CD4-positive, alpha-beta memory T cell (primary cell): ENCODE data around the gene BCAS4. TPM values are rescaled to one million over a fixed set of nuclear protein-coding genes. Genes with fewer than 3 reads are reported as not detected.
A peak's percentile ranks its signal among the peaks of the same experiment; 100 is the strongest.

Experiments
- CTCF ChIA-PET: fragments of 350-600 bp; sonication (Branson Sonifier 250); formaldehyde crosslinking; loops from one replicate; lab custom pipeline; 2021; ENCODE audit warnings: inconsistent platforms; ENCODE audit not compliant: partially characterized antibody; lab: Charles Lee
- POLR2A ChIA-PET: fragments of 350-600 bp; sonication (Branson Sonifier 250); formaldehyde crosslinking; loops from one replicate; lab custom pipeline; 2021; ENCODE audit not compliant: partially characterized antibody; lab: Charles Lee
- DNase-seq, 5 donors: peaks; one replicate each; pipeline versions ENCODE4 v3.0.0 to v3.0.0-alpha.2; 2020 to 2022; ENCODE audit warnings: mixed read lengths in 1 of 5
- H3K27ac ChIP-seq: one replicate; pipeline ENCODE4 v1.7.0; 2013; ENCODE audit warnings: low read depth, low read length
- H3K27me3 ChIP-seq: 2 replicates; pipeline ENCODE4 v1.7.0; 2013; ENCODE audit warnings: mild to moderate bottlenecking, low read length, moderate library complexity; ENCODE audit not compliant: insufficient read depth
- H3K36me3 ChIP-seq: 2 replicates; pipeline ENCODE4 v1.7.0; 2013; ENCODE audit warnings: mild to moderate bottlenecking, low read length, moderate library complexity; ENCODE audit not compliant: insufficient read depth
- H3K4me1 ChIP-seq: 2 replicates; pipeline ENCODE4 v1.7.0; 2013; ENCODE audit warnings: mild to moderate bottlenecking, low read length, moderate library complexity; ENCODE audit not compliant: insufficient read depth
- H3K4me3 ChIP-seq, 2 donors: one replicate each; pipeline ENCODE4 v1.7.0; 2013; ENCODE audit warnings: low read length in 2 of 2, mild to moderate bottlenecking in 1 of 2
- H3K9me3 ChIP-seq, 2 donors: one replicate each; pipeline ENCODE4 v1.7.0; 2013; ENCODE audit warnings: low read length in 2 of 2, control low read depth in 1 of 2; ENCODE audit not compliant: control insufficient read depth in 1 of 2
- H3K27ac Mint-ChIP-seq, 7 donors: one replicate each; pipeline ENCODE4 v1.8.0; 2020 to 2021; ENCODE audit warnings: mixed read lengths in 7 of 7, mild to moderate bottlenecking in 6 of 7, inconsistent platforms in 3 of 7, moderate library complexity in 3 of 7
- H3K27me3 Mint-ChIP-seq, 2 donors: one replicate each; pipeline ENCODE4 v1.8.0; 2020 to 2021; ENCODE audit warnings: mixed read lengths in 2 of 2
- H3K36me3 Mint-ChIP-seq, 2 donors: one replicate each; pipeline ENCODE4 v1.8.0; 2020 to 2021; ENCODE audit warnings: mixed read lengths in 2 of 2, inconsistent platforms in 1 of 2, mild to moderate bottlenecking in 1 of 2
- H3K4me1 Mint-ChIP-seq, 4 donors: one replicate each; pipeline ENCODE4 v1.8.0; 2020 to 2021; ENCODE audit warnings: mixed read lengths in 4 of 4, mild to moderate bottlenecking in 1 of 4
- H3K4me3 Mint-ChIP-seq, 8 donors: one replicate each; pipeline ENCODE4 v1.8.0; 2020 to 2021; ENCODE audit warnings: mixed read lengths in 8 of 8, mild to moderate bottlenecking in 7 of 8, moderate library complexity in 6 of 8, inconsistent platforms in 3 of 8
- H3K9me3 Mint-ChIP-seq, 8 donors: one replicate each; pipeline ENCODE4 v1.8.0; 2020 to 2021; ENCODE audit warnings: mixed read lengths in 8 of 8, mild to moderate bottlenecking in 5 of 8, inconsistent platforms in 3 of 8, moderate library complexity in 1 of 8
- intact Hi-C: fragments of 100-400 bp; cut with micrococcal nuclease; formaldehyde crosslinking; loops from one replicate; pipeline ENCODE4 v1.15.1; 2023
- polyA plus RNA-seq, 2 donors: library from polyadenylated mRNA; unstranded; fragments of 300-500 nt; fragmentation: Illumina TruSeq; gene quantifications; one replicate each; pipeline ENCODE4 v1.2.3, GENCODE V29; 2021
- total RNA-seq, 2 experiments: library from RNA; stranded (reverse); gene quantifications; one replicate each; pipeline ENCODE4 v1.2.3, GENCODE V29; 2021

BCAS4 gene
- total and polyA plus RNA-seq, 4 experiments from 2014 or later: 10.8 to 17.8 (median 16.1) TPM

- Histone ChIP-seq H3K36me3 (no peaks in the 10 kb centered on the region), H3K9me3 (no peaks in the 10 kb centered on the region), H3K27me3 (no peaks in the 10 kb centered on the region), H3K27ac (no peak overlapping the region), H3K4me1 (no peaks in the 10 kb centered on the region), H3K4me3 (no peak overlapping the region)
- no peak for DNase-seq
- Mint-ChIP-seq H3K4me1 (no peaks in the 10 kb centered on the region), H3K9me3 (no peaks in the 10 kb centered on the region), H3K27ac (no peak overlapping the region), H3K4me3 (no peak overlapping the region), H3K36me3 (no peaks in the 10 kb centered on the region), H3K27me3 (no peaks in the 10 kb centered on the region)
- intact Hi-C loops: no loop called here
- POLR2A ChIA-PET: no interaction called here
- CTCF ChIA-PET: no interaction called here
These were observed 70.7 kb downstream of the BCAS4 start for GRCh38 chr20:50865591-50865990.

GRCh38 chr20:50866036-50866685 lies 71.3 kb downstream of the BCAS4 start:
- POLR2A ChIA-PET: no interaction called here
- CTCF ChIA-PET: no interaction called here

GRCh38 chr20:50866831-50867230 lies 72.0 kb downstream of the BCAS4 start:
- intact Hi-C loops: no loop called here
- H3K27me3 ChIP-seq: no peaks in the 10 kb centered on the region
- Mint-ChIP-seq H3K27ac (no peak overlapping the region), H3K9me3 (no peaks in the 10 kb centered on the region), H3K4me3 (no peak overlapping the region), H3K4me1 (no peaks in the 10 kb centered on the region), H3K36me3 (no peaks in the 10 kb centered on the region), H3K27me3 (no peaks in the 10 kb centered on the region)
- H3K4me1 ChIP-seq: no peaks in the 10 kb centered on the region
- no peak overlapping the region for H3K4me3 ChIP-seq
- ChIA-PET CTCF (interaction anchor here (0.9 kb wide), 1 partner anchor 78 kb away, joined by 3 read pairs; no protein-coding TSS in a partner anchor), POLR2A (no interaction called here)
- H3K9me3 ChIP-seq: no peaks in the 10 kb centered on the region
- no peaks in the 10 kb centered on the region for H3K36me3 ChIP-seq
- no peak overlapping the region for H3K27ac ChIP-seq
- no peak for DNase-seq

More at GRCh38 chr20:50866036-50866685, 71.3 kb downstream of the BCAS4 start:
- Mint-ChIP-seq H3K9me3 (no peaks in the 10 kb centered on the region), H3K27me3 (no peaks in the 10 kb centered on the region), H3K36me3 (no peaks in the 10 kb centered on the region), H3K27ac (no peak overlapping the region), H3K4me3 (no peak overlapping the region), H3K4me1 (no peaks in the 10 kb centered on the region)
- Histone ChIP-seq H3K27me3 (no peaks in the 10 kb centered on the region), H3K4me1 (no peaks in the 10 kb centered on the region), H3K27ac (no peak overlapping the region), H3K9me3 (no peaks in the 10 kb centered on the region), H3K36me3 (no peaks in the 10 kb centered on the region), H3K4me3 (no peak overlapping the region)
- intact Hi-C loops: no loop called here
- DNase-seq: no peak

- intact Hi-C loops: no loop called here
- DNase-seq: no peak
- Mint-ChIP-seq H3K27ac (no peak overlapping the region), H3K27me3 (no peaks in the 10 kb centered on the region), H3K36me3 (no peaks in the 10 kb centered on the region), H3K4me1 (no peaks in the 10 kb centered on the region), H3K9me3 (no peaks in the 10 kb centered on the region), H3K4me3 (no peak overlapping the region)
- ChIA-PET CTCF (no interaction called here), POLR2A (no interaction called here)
- Histone ChIP-seq H3K4me1 (no peaks in the 10 kb centered on the region), H3K9me3 (no peaks in the 10 kb centered on the region), H3K27me3 (no peaks in the 10 kb centered on the region), H3K36me3 (no peaks in the 10 kb centered on the region), H3K4me3 (no peak overlapping the region), H3K27ac (no peak overlapping the region)
These were observed 72.9 kb downstream of the BCAS4 start for GRCh38 chr20:50867805-50868204.

GRCh38 chr20:50868509-50869495 lies 73.9 kb downstream of the BCAS4 start:
- H3K36me3 Mint-ChIP-seq: peaks cover 0 to 1% of the 10 kb centered on the region in 2 donors
- CTCF ChIA-PET: no interaction called here
- no peaks in the 10 kb centered on the region for H3K4me1 Mint-ChIP-seq
- no peaks in the 10 kb centered on the region for H3K36me3 ChIP-seq
- intact Hi-C loops: no loop called here
- no peak overlapping the region for H3K4me3 ChIP-seq
- POLR2A ChIA-PET: no interaction called here
- no peaks in the 10 kb centered on the region for H3K9me3 ChIP-seq
- H3K27me3 ChIP-seq: no peaks in the 10 kb centered on the region
- DNase-seq: no peak
- H3K4me3 Mint-ChIP-seq: no peak overlapping the region
- H3K27me3 Mint-ChIP-seq: no peaks in the 10 kb centered on the region
- H3K9me3 Mint-ChIP-seq: no peaks in the 10 kb centered on the region
- H3K27ac Mint-ChIP-seq: peak overlapping the region in 2 of 7 donors; percentile 51 to 53
- no peaks in the 10 kb centered on the region for H3K4me1 ChIP-seq
- H3K27ac ChIP-seq: no peak overlapping the region

GRCh38 chr20:50870561-50871161 lies 75.8 kb downstream of the BCAS4 start:
- Histone ChIP-seq H3K4me1 (no peaks in the 10 kb centered on the region), H3K9me3 (no peaks in the 10 kb centered on the region), H3K36me3 (no peaks in the 10 kb centered on the region), H3K4me3 (no peak overlapping the region), H3K27me3 (no peaks in the 10 kb centered on the region), H3K27ac (no peak overlapping the region)
- Mint-ChIP-seq H3K27ac (no peak overlapping the region), H3K27me3 (no peaks in the 10 kb centered on the region), H3K9me3 (no peaks in the 10 kb centered on the region), H3K4me3 (no peak overlapping the region), H3K4me1 (no peaks in the 10 kb centered on the region), H3K36me3 (peaks cover 0 to 1% of the 10 kb centered on the region in 2 donors)
- DNase-seq: no peak
- ChIA-PET POLR2A (no interaction called here), CTCF (no interaction called here)
- intact Hi-C loops: no loop called here
